Right atrium auricular region (tissue), 2 donors: ENCODE results near the gene PSKH1. TPM values are rescaled to one million over a fixed set of nuclear protein-coding genes. Genes with fewer than 3 reads are reported as not detected.

ENCODE experiments used
- DNase-seq: peaks from one replicate; pipeline ENCODE4 v3.0.0-alpha.2; 2019; ENCODE audit warnings: low spot score
- H3K27ac ChIP-seq, 2 donors: fragments of 200-600 bp; sonication (generic); 1 replicate in 1 of 2; 2 replicates in 1 of 2; pipeline ENCODE4 v1.5.1; 2016 to 2019
- H3K27me3 ChIP-seq, 2 donors: fragments of 200-600 bp; sonication (generic); one replicate each; pipeline versions ENCODE4 v1.5.1 to v1.6.0; 2017 to 2019
- H3K36me3 ChIP-seq: fragments of 200-600 bp; sonication (generic); one replicate; pipeline ENCODE4 v1.5.1; 2016
- H3K4me1 ChIP-seq, 2 donors: fragments of 200-600 bp; sonication (generic); one replicate each; pipeline versions ENCODE4 v1.5.1 to v1.6.0; 2017 to 2019
- H3K4me3 ChIP-seq, 2 donors: fragments of 200-600 bp; sonication (generic); 1 replicate in 1 of 2; 2 replicates in 1 of 2; pipeline ENCODE4 v1.5.1; 2017 to 2019; ENCODE audit warnings: mild to moderate bottlenecking in 1 of 2, moderate library complexity in 1 of 2
- H3K9me3 ChIP-seq, 2 donors: fragments of 200-600 bp; sonication (generic); one replicate each; pipeline ENCODE4 v1.5.1; 2019
- total RNA-seq, 2 donors: library from RNA; depleted of rRNA; stranded (reverse); fragments of >200 nt; gene quantifications; one replicate each; pipeline ENCODE4 v1.1.0, GENCODE V29; 2016
- TF ChIP-seq, protein P1 (sequence below), 2 donors: fragments of 200-600 bp; sonication (generic); IDR thresholded peaks; one replicate each; pipeline ENCODE4 v1.5.1; 2019; ENCODE audit warnings: antibody characterized with exemption in 2 of 2

The PSKH1 gene
- total RNA-seq, 2 donors from 2014 or later: 18.4 to 23.2 TPM

DNA sequence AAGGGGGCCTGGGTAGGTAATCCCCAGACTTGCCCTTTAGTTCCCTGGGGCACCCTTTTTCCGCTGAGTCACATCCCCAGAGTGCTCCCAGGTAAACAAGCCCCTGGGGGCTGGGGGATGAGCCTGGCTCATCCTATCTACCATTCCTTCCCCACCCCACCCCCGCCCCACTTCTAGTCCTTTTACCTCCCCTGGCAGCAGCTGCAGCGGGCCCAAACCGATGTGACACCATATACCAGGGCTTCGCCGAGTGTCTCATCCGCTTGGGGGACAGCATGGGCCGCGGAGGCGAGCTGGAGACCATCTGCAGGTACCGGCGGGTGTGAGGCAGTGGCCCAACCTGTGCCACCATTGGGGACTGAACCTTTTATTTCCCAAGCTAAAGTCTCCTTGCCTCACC is 7.5 kb upstream of the PSKH1 start:
- Histone ChIP-seq H3K36me3 (peaks cover 37% of the 10 kb centered on the region), H3K4me1 (peaks cover 0 to 37% of the 10 kb centered on the region in 2 donors), H3K27me3 (no peaks in the 10 kb centered on the region), H3K27ac (peak overlapping the region; percentile 67 to 68), H3K4me3 (no peak overlapping the region), H3K9me3 (no peaks in the 10 kb centered on the region)
- no peak for DNase-seq
- TF ChIP-seq, protein P1, sequence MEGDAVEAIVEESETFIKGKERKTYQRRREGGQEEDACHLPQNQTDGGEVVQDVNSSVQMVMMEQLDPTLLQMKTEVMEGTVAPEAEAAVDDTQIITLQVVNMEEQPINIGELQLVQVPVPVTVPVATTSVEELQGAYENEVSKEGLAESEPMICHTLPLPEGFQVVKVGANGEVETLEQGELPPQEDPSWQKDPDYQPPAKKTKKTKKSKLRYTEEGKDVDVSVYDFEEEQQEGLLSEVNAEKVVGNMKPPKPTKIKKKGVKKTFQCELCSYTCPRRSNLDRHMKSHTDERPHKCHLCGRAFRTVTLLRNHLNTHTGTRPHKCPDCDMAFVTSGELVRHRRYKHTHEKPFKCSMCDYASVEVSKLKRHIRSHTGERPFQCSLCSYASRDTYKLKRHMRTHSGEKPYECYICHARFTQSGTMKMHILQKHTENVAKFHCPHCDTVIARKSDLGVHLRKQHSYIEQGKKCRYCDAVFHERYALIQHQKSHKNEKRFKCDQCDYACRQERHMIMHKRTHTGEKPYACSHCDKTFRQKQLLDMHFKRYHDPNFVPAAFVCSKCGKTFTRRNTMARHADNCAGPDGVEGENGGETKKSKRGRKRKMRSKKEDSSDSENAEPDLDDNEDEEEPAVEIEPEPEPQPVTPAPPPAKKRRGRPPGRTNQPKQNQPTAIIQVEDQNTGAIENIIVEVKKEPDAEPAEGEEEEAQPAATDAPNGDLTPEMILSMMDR (IDR thresholded peaks at IDR 0.05): no peak

DNA sequence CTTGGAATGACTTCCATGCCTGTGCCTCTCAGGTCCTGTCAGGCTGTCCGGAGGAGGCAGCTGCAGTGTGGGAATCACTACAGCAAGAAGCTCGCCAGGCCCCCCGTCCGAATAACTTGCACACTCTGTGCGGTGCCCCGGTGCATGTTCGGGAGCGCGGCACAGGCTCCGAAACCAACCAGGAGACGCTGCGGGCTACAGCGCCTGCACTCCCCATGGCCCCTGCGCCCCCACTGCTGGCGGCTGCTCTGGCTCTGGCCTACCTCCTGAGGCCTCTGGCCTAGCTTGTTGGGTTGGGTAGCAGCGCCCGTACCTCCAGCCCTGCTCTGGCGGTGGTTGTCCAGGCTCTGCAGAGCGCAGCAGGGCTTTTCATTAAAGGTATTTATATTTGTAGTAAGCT is 7.1 kb upstream of the PSKH1 start:
- Histone ChIP-seq H3K4me3 (no peak overlapping the region), H3K9me3 (no peaks in the 10 kb centered on the region), H3K27me3 (no peaks in the 10 kb centered on the region), H3K27ac (no peak overlapping the region), H3K4me1 (peaks cover 0 to 37% of the 10 kb centered on the region in 2 donors), H3K36me3 (peaks cover 32% of the 10 kb centered on the region)
- TF ChIP-seq, protein P1 (IDR thresholded peaks at IDR 0.05): no peak
- no peak for DNase-seq

DNA sequence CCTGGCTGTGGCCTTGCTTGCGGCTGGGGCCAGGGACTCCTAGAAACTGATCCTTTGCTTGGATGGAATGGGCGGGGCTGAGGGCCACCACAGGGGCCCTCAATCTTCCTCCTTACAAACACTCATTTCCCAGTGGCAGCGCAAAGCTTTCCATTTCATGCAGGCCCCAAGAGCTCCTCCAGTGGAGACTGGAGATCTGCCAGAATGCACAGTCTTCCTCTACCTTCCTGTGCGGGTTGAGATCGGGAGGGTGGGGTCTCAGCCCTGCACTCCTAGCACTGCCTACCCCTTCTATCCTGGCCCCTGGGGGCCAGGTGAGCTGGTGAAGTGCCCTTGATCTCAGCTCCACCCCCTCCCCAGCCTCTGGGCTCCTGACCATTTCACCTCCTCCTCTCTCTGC is 6.7 kb upstream of the PSKH1 start:
- Histone ChIP-seq H3K9me3 (no peaks in the 10 kb centered on the region), H3K36me3 (peaks cover 28% of the 10 kb centered on the region), H3K4me3 (no peak overlapping the region), H3K4me1 (peaks cover 0 to 37% of the 10 kb centered on the region in 2 donors), H3K27ac (no peak overlapping the region), H3K27me3 (no peaks in the 10 kb centered on the region)
- TF ChIP-seq, protein P1 (IDR thresholded peaks at IDR 0.05): no peak
- no peak for DNase-seq

DNA sequence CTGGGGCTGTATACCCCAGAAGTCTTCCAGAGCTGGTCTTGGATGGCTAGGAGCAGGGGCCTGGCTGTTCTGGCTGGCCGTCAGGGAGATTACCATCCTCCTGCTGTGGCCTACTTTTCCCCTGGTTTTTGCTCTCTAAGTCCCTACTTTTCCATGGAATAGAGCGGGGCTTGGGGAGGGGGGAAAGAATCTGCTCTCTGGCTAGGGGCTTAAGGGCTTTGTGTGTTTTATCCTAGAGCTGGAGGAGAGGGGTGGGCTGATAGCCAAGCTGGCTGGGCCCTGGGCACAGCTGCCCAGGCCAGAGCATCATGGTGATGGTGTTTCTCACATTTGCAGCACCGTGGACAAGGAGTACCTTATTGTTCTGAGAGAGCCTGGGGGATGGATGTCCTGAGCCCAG is 4.7 kb upstream of the PSKH1 start:
- TF ChIP-seq, protein P1 (IDR thresholded peaks at IDR 0.05): no peak
- no peaks in the 10 kb centered on the region for H3K27me3 ChIP-seq
- H3K4me3 ChIP-seq: no peak overlapping the region
- peaks cover 0 to 21% of the 10 kb centered on the region in 2 donors for H3K4me1 ChIP-seq
- no peak overlapping the region for H3K27ac ChIP-seq
- no peak for DNase-seq
- H3K36me3 ChIP-seq: peaks cover 9% of the 10 kb centered on the region
- no peaks in the 10 kb centered on the region for H3K9me3 ChIP-seq

DNA sequence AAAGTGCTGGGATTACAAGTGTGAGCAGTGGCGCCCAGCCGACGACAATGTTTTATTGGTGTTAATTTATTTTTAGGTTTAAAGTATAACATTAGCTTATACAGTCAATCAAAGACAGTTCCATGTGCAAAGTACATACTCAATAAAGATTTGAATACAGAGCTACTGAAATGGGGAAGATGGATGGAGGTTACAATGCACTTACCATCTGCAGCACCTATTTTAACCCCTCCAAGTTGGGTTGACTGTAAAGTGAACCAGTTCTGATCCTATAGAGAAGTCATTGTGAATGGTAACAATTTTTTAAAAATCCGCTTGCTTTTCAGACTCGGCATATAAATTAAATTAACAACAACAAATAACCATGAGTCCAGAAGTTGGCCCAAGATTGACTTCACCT is 679 bp upstream of the PSKH1 start:
- Histone ChIP-seq H3K4me3 (peak overlapping the region in 1 of 2 donors; percentile 99), H3K36me3 (no peaks in the 10 kb centered on the region), H3K4me1 (peaks cover 0 to 36% of the 10 kb centered on the region in 2 donors), H3K9me3 (no peaks in the 10 kb centered on the region), H3K27ac (peak overlapping the region; percentile 75 to 97), H3K27me3 (no peaks in the 10 kb centered on the region)
- TF ChIP-seq, protein P1 (IDR thresholded peaks at IDR 0.05): no peak
- DNase-seq: no peak

DNA sequence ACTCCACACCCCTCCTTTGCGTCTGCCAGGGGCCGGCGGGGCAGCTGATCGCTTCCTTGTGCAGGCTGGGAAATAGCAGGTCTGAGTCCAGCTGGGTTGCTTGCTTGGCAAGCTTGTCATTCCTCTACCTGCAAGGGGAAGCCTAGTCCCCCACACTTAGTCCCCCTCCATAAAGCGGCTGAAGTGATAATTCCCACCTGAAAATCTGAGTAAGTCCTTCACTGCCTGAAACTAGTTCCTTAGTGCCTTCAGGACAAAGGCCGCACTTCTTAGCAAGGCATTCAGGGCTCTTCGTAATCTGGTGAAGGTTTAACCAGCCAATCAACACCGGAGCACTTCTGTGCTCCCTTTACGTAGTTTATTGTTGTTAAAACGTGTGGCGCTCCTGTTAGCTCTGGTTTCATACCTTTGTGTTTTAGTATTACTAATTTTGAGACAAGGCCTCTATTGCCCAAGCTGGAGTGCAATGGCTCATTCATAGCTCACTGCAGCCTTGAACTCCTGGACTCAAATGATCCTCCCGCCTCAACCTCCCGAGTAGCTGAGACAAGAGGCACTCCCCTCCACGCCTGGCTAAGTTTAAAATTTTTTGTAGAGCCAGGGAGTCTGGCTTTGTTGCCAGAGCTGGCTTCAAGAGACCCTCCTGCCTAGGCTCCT is 817 bp downstream of the PSKH1 start:
- no peak for DNase-seq
- H3K36me3 ChIP-seq: no peaks in the 10 kb centered on the region
- H3K4me3 ChIP-seq: peak overlapping the region; percentile 82 to 99
- TF ChIP-seq, protein P1 (IDR thresholded peaks at IDR 0.05): no peak
- H3K9me3 ChIP-seq: no peaks in the 10 kb centered on the region
- H3K27me3 ChIP-seq: no peaks in the 10 kb centered on the region
- H3K4me1 ChIP-seq: peaks cover 0 to 39% of the 10 kb centered on the region in 2 donors
- H3K27ac ChIP-seq: peak overlapping the region; percentile 90 to 97
